Ishikawa (cell line): Measurements from ENCODE around the gene PLCE1.

Experiments
- CEBPB ChIP-seq: IDR thresholded peaks from 2 replicates; pipeline ENCODE4 v1.6.1; 2012
- CREB1 ChIP-seq: IDR thresholded peaks from 2 replicates; pipeline ENCODE4 v1.6.1; 2012; ENCODE audit warnings: low read depth
- EGR1 ChIP-seq: IDR thresholded peaks from 2 replicates; pipeline ENCODE4 v1.6.1; 2012
- EP300 ChIP-seq: IDR thresholded peaks from 2 replicates; pipeline ENCODE4 v1.6.1; 2012; ENCODE audit warnings: borderline replicate concordance
- FOXM1 ChIP-seq: IDR thresholded peaks from 2 replicates; pipeline ENCODE4 v1.6.1; 2012; ENCODE audit warnings: low read depth, borderline replicate concordance
- NFIC ChIP-seq: IDR thresholded peaks from 2 replicates; pipeline ENCODE4 v1.6.1; 2012
- RAD21 ChIP-seq: IDR thresholded peaks from 2 replicates; pipeline ENCODE4 v1.6.1; 2012; ENCODE audit warnings: low read depth
- TAF1 ChIP-seq: IDR thresholded peaks from 2 replicates; pipeline ENCODE4 v1.6.1; 2012; ENCODE audit warnings: low read depth, mild to moderate bottlenecking
- TCF12 ChIP-seq: IDR thresholded peaks from 2 replicates; pipeline ENCODE4 v1.6.1; 2012; ENCODE audit warnings: low read depth
- TEAD4 ChIP-seq: IDR thresholded peaks from 2 replicates; pipeline ENCODE4 v1.6.1; 2012
- USF1 ChIP-seq: IDR thresholded peaks from 2 replicates; pipeline ENCODE4 v1.6.1; 2012
- YY1 ChIP-seq: IDR thresholded peaks from 2 replicates; pipeline ENCODE4 v1.6.1; 2012; ENCODE audit warnings: low read depth
- ZBTB7A ChIP-seq: IDR thresholded peaks from 2 replicates; pipeline ENCODE4 v1.6.1; 2012; ENCODE audit warnings: low read depth
- TF ChIP-seq, protein P1 (sequence below): IDR thresholded peaks from 2 replicates; pipeline ENCODE4 v1.6.1; 2012; ENCODE audit warnings: low read depth, mild to moderate bottlenecking
- TF ChIP-seq, protein P2 (sequence below): IDR thresholded peaks from 2 replicates; pipeline ENCODE4 v1.6.1; 2012

Gene PLCE1

GRCh38 chr10:93947524-93947923 is 46.2 kb upstream of the PLCE1 start:
- TF ChIP-seq CEBPB (no peak), USF1 (peak; percentile 88)

DNA sequence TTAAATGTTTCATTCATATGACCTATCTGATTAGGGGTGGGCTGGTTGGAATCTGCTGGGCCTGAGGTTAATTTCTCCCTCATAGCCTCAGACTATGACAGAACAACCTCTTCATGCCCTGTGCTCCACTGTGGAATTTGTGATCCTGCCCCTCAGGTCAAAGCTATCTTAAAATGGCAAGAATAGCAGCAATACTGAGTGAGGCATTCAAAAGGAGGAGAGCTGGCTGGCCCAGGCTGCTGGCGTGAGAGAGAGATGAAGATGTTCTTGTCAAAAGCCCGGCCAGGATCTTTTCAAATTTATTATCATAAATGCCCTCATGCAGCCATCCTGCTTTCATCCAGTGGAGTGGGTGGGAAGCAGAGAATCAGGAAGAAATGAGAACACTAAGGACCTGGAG is 41.8 kb upstream of the PLCE1 start:
- TF ChIP-seq NFIC = no peak
- no peak for TF ChIP-seq TCF12
- TF ChIP-seq ZBTB7A = no peak
- no peak for TF ChIP-seq USF1
- TF ChIP-seq TEAD4 = no peak

DNA sequence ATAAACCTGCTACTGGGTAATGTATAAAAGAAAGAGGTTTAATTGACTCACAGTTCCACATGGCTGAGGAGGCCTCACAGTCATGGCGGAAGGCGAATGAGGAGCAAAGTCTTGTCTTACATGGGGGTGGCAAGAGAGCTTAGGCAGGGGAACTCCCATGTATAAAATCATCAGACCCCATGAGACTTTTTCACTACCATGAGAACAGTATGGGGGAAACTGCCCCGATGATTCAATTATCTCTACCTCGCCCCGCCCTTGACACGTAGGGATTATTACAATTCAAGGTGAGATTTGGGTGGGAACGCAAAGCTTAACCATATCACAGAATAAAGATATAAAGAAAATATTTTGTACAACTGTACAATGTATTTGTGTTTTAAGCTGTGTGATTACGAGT is 39.4 kb upstream of the PLCE1 start:
- TF ChIP-seq, protein P1, sequence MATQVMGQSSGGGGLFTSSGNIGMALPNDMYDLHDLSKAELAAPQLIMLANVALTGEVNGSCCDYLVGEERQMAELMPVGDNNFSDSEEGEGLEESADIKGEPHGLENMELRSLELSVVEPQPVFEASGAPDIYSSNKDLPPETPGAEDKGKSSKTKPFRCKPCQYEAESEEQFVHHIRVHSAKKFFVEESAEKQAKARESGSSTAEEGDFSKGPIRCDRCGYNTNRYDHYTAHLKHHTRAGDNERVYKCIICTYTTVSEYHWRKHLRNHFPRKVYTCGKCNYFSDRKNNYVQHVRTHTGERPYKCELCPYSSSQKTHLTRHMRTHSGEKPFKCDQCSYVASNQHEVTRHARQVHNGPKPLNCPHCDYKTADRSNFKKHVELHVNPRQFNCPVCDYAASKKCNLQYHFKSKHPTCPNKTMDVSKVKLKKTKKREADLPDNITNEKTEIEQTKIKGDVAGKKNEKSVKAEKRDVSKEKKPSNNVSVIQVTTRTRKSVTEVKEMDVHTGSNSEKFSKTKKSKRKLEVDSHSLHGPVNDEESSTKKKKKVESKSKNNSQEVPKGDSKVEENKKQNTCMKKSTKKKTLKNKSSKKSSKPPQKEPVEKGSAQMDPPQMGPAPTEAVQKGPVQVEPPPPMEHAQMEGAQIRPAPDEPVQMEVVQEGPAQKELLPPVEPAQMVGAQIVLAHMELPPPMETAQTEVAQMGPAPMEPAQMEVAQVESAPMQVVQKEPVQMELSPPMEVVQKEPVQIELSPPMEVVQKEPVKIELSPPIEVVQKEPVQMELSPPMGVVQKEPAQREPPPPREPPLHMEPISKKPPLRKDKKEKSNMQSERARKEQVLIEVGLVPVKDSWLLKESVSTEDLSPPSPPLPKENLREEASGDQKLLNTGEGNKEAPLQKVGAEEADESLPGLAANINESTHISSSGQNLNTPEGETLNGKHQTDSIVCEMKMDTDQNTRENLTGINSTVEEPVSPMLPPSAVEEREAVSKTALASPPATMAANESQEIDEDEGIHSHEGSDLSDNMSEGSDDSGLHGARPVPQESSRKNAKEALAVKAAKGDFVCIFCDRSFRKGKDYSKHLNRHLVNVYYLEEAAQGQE = no peak
- no peak for TF ChIP-seq EGR1
- no peak for TF ChIP-seq ZBTB7A
- TF ChIP-seq RAD21 = no peak
- TF ChIP-seq NFIC = no peak
- TF ChIP-seq YY1 = no peak
- TF ChIP-seq, protein P2, sequence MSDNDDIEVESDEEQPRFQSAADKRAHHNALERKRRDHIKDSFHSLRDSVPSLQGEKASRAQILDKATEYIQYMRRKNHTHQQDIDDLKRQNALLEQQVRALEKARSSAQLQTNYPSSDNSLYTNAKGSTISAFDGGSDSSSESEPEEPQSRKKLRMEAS = no peak

- TF ChIP-seq, protein P1 = no peak
- no peak for TF ChIP-seq USF1
- no peak for TF ChIP-seq TCF12
- TF ChIP-seq EP300 = no peak
- no peak for TF ChIP-seq ZBTB7A
- no peak for TF ChIP-seq NFIC
- no peak for TF ChIP-seq CEBPB
- no peak for TF ChIP-seq FOXM1
- TF ChIP-seq CREB1 = no peak
- TF ChIP-seq TEAD4 = no peak
- TF ChIP-seq YY1 = no peak
- TF ChIP-seq EGR1 = no peak
- no peak for TF ChIP-seq RAD21
- no peak for TF ChIP-seq TAF1
- TF ChIP-seq, protein P2 = no peak
Observed at GRCh38 chr10:93954726-93955363, 38.9 kb upstream of the PLCE1 start.

DNA sequence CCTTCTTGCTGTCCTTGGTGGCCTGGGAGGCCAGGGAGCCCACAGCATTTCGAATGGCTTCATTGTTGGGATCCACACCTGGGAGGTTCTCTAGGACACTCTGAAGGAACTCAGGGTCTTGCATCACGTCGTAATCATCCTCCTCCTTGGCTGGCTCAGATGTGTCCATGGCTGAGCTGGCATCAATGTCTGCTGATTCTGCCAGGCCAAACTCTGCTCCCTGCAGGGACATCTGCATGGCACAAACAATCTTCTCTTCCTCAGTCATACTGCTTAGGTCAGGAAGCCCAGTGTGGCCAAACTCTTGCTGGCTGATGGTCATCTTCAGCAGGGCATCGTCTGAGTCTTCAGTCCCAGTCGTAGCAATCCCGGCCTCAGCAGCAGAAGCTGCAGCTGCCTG is 34.9 kb upstream of the PLCE1 start:
- TF ChIP-seq, protein P2 = no peak
- TF ChIP-seq USF1 (no peak), NFIC (no peak), EP300 (no peak), ZBTB7A (no peak), YY1 (no peak), FOXM1 (no peak), RAD21 (no peak), CEBPB (no peak)

- TF ChIP-seq EGR1 (no peak), TEAD4 (no peak), EP300 (no peak)
- TF ChIP-seq, protein P1 = no peak
- TF ChIP-seq, protein P2 = no peak
Observed at GRCh38 chr10:93962973-93963372, 30.8 kb upstream of the PLCE1 start.
